ENCODE measurements around the gene UBE2V1.

UBE2V1 gene

DNA sequence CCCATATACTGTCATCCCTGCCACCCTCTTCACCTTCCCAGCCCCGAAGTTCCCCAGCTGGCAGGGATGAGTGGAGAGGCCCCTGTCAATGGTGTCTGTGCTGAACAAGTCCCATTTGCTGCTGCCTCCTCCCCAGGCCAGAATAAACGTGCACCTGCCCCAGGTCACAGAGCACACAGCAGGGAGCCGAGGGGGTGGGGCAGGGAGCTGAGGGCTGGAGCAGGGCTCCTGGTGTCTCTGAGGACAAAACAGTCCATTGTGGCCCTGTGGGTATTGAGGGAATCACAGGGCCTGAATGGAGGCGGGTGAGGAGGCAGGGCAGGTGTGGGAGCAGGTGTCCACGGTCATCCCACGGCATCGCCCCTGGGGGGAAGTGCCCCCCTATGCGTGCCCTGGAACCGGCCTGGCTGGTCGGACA is 74.4 kb downstream of the UBE2V1 start:
- no peak for DNase-seq (ENCODE audit: low read depth)
- TF ChIP-seq, protein P1, sequence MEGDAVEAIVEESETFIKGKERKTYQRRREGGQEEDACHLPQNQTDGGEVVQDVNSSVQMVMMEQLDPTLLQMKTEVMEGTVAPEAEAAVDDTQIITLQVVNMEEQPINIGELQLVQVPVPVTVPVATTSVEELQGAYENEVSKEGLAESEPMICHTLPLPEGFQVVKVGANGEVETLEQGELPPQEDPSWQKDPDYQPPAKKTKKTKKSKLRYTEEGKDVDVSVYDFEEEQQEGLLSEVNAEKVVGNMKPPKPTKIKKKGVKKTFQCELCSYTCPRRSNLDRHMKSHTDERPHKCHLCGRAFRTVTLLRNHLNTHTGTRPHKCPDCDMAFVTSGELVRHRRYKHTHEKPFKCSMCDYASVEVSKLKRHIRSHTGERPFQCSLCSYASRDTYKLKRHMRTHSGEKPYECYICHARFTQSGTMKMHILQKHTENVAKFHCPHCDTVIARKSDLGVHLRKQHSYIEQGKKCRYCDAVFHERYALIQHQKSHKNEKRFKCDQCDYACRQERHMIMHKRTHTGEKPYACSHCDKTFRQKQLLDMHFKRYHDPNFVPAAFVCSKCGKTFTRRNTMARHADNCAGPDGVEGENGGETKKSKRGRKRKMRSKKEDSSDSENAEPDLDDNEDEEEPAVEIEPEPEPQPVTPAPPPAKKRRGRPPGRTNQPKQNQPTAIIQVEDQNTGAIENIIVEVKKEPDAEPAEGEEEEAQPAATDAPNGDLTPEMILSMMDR (IDR thresholded peaks at IDR 0.05; ENCODE audit: control insufficient read depth, insufficient read depth, low read depth, low read length, missing control alignments) = no peak
- H3K4me3 ChIP-seq (ENCODE audit: control insufficient read depth, low read depth, low read length) = no peak overlapping the region

DNA sequence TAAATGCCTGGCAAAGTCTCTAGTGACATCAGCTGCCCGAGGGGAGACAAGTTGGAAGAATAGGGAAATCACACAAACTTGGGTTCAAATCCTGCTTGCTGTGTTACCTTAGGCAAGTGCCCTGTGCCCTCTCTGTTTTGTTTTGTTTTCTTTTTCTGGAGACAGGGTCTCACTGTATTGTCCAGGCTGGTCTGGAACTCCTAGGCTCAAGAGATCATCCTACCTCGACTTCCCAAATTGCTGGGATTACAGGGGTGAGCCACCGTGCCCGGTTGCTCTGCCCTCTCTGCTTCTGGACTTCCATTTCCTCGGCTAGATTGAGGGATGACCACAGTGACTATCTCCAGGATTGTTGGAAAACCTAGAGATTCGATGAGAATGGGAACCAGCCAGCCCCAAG is 74.8 kb downstream of the UBE2V1 start:
- TF ChIP-seq, protein P1 (IDR thresholded peaks at IDR 0.05; ENCODE audit: control insufficient read depth, insufficient read depth, low read depth, low read length, missing control alignments) = no peak
- DNase-seq (ENCODE audit: low read depth) = no peak
- H3K4me3 ChIP-seq (ENCODE audit: control insufficient read depth, low read depth, low read length) = no peak overlapping the region

DNA sequence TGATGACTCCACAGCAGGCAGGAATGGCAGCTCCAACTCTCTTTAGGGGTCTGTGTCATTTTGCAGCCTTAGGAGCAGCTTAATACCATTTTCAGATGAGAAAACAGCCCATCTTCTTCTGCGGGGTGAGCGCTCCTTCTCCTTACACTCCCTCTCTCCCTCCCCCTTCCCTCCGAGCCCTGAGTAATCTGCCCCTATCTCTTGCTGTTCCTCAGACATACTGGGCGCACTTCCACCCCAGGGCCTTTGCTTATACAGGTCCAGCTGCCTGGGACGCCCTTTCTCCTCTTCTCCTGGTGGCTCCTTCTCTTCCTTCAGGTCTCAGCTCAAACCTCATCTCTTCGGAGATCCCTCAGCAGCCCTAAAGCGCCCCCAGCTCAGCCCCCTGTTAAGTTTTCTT is 75.4 kb downstream of the UBE2V1 start:
- H3K4me3 ChIP-seq (ENCODE audit: control insufficient read depth, low read depth, low read length) = no peak overlapping the region
- TF ChIP-seq, protein P1 (IDR thresholded peaks at IDR 0.05; ENCODE audit: control insufficient read depth, insufficient read depth, low read depth, low read length, missing control alignments) = no peak
- DNase-seq (ENCODE audit: low read depth) = no peak

DNA sequence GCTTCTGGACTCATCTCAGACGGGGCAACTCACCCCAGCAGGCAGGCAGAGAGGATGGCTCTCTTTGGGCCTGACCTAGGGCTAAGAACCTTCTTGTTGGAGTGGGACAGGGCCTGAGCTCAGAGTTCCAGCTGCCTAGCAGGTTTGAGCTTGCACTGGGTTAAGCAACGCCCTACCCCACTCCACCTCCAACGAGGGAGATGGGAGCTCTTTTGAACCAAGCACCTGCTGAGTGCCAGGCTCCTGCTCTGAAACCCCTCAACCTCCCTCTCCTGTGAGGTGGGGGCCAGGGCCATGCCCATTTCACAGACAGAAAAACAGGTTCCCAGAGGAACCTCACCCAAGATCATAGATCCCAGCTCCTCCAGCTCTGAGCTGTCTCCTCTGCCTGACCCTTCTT is 75.8 kb downstream of the UBE2V1 start:
- TF ChIP-seq, protein P1 (IDR thresholded peaks at IDR 0.05; ENCODE audit: control insufficient read depth, insufficient read depth, low read depth, low read length, missing control alignments) = no peak
- H3K4me3 ChIP-seq (ENCODE audit: control insufficient read depth, low read depth, low read length) = no peak overlapping the region
- DNase-seq (ENCODE audit: low read depth) = no peak

DNA sequence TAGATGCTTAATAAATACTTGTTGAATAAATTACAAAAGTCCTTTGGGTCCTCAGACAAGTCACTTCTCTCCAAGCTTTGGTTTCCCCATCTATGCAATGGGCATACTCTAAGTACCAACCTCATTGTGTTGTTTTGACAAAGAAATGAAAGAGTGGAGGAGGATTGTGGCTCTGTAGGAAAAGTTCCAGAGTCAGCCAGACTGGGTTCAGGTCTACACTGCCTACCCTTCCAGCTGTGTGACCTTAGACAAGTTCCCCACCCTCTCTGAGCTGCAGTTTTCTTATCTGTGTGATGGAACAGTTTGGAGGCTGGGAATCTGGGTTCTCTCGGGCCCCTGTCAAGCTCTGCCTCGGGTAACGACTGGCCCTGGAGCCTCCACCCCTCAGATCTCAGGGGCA is 76.2 kb downstream of the UBE2V1 start:
- no peak for DNase-seq (ENCODE audit: low read depth)
- TF ChIP-seq, protein P1 (IDR thresholded peaks at IDR 0.05; ENCODE audit: control insufficient read depth, insufficient read depth, low read depth, low read length, missing control alignments) = no peak
- H3K4me3 ChIP-seq (ENCODE audit: control insufficient read depth, low read depth, low read length) = no peak overlapping the region

DNA sequence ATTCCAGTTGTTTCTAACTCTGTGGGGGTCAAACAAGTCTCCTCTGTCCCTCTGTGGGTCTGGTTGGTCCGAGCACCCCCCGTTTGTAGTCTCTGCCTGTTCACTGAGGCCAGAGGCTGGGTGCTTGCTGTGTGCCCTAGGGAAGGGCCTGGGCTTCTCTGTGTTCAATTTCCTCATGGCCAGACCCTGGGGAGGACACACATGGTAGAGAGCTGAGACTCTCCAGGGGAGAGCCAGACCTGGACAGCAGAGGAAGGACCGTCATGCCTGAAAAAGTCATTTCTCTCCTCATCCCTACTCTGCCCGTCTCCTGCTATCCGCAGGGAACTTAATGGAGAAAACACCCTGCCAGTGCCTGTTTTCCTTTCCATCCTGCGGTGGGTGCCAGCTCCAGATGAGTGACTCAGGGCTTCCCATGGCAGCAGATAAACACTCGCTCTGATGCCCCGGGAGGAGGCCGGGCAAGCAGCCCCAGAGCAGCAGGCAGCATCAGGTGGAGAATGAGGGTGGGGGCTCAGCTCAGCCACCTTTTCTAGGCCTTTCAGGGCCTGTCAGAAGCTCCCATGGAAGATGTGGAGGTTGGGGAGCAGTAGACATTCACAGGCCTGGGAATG is 78.3 kb downstream of the UBE2V1 start:
- TF ChIP-seq, protein P1 (IDR thresholded peaks at IDR 0.05; ENCODE audit: control insufficient read depth, insufficient read depth, low read depth, low read length, missing control alignments) = no peak
- no peak overlapping the region for H3K4me3 ChIP-seq (ENCODE audit: control insufficient read depth, low read depth, low read length)
- DNase-seq (ENCODE audit: low read depth) = no peak
